ENCODE results near the gene PTPN12. TPM values are rescaled to one million over a fixed set of nuclear protein-coding genes. Genes with fewer than 3 reads are reported as not detected.
"Not testable (repeated sequence)": the region's sequence is repeated elsewhere in the genome, so short reads cannot be mapped to it uniquely, and the experiment has no call there.

The PTPN12 gene
- total and polyA plus RNA-seq, 2 of the 4 experiments (the other 2 are of a cell fraction): 24.7 to 31.0 TPM

GRCh38 chr7:77540402-77540822 is 3.3 kb downstream of the PTPN12 start:
- CTCF ChIA-PET: interaction anchor here (0.6 kb wide), 1 partner anchor 10 kb away, joined by 3 read pairs; no protein-coding TSS in a partner anchor
- POLR2A ChIA-PET (ENCODE audit: unreplicated experiment): no interaction called here
- H3K4me2 ChIP-seq (ENCODE audit: low read depth, low read length): no peak overlapping the region
- peaks cover 60% of the 10 kb centered on the region for H4K20me1 ChIP-seq (ENCODE audit: insufficient read depth, low read length)
- no peak for DNase-seq
- no CpG with 5 or more reads among the region's 4 CpGs for WGBS, 2 experiments (ENCODE audit: extremely low coverage in 2 of 2, insufficient read length in 1 of 2)
- no peak overlapping the region for H4K91ac ChIP-seq (ENCODE audit: insufficient read depth, low read depth, low read length)
- TF ChIP-seq RFX5 (IDR thresholded peaks at IDR 0.05; ENCODE audit: low read depth, low read length) (no peak), CHD1 (IDR thresholded peaks at IDR 0.05; ENCODE audit: low read depth, low read length) (no peak), MAFK (IDR thresholded peaks at IDR 0.05; ENCODE audit: low read depth, low read length) (peak; percentile 56)
- no peak overlapping the region for H3K4me3 ChIP-seq (ENCODE audit: insufficient read depth, low read depth, low read length)
- ATAC-seq (ENCODE audit: low read depth): no peak
- H2BK15ac ChIP-seq (ENCODE audit: low read depth, low read length): no peak overlapping the region
- no peak overlapping the region for H3K27ac ChIP-seq (ENCODE audit: insufficient read depth, low read length)
- dilution Hi-C loops (cut with HindIII; ENCODE audit: low sequenced_read_pairs, unreplicated experiment) (no loop called here), intact Hi-C loops (cut with micrococcal nuclease) (loop anchor here (5.0 to 10.0 kb wide), 2 partner anchors 203 to 286 kb away; no protein-coding TSS in a partner anchor), in situ Hi-C loops (cut with MboI; ENCODE audit: low sequenced_read_pairs) (no loop called here)
- peaks cover 17% of the 10 kb centered on the region for H3K4me1 ChIP-seq (ENCODE audit: control insufficient read depth, insufficient read depth, low read length)
- no peaks in the 10 kb centered on the region for H3K9me3 ChIP-seq (ENCODE audit: control insufficient read depth, insufficient read depth, low read length)
- H2AFZ ChIP-seq (replicated peaks; ENCODE audit: low read length, poor library complexity): no peak overlapping the region
- H2AK5ac ChIP-seq (ENCODE audit: low read depth, low read length): no peak overlapping the region
- no peak overlapping the region for H3K14ac ChIP-seq (replicated peaks; ENCODE audit: low read depth, low read length)
- no peak overlapping the region for H4K5ac ChIP-seq (ENCODE audit: low read depth, low read length)
- peaks cover 17% of the 10 kb centered on the region; the same call in 1 of the 2 replicates for H3K9me1 ChIP-seq (ENCODE audit: insufficient read depth, low read length)
- no peak overlapping the region for H3K23ac ChIP-seq (ENCODE audit: low read depth, low read length)
- no peak overlapping the region for H3K56ac ChIP-seq (ENCODE audit: extremely low read depth, insufficient read depth, low read length)
- H3K27me3 ChIP-seq (ENCODE audit: control insufficient read depth, insufficient read depth, low read length): no peaks in the 10 kb centered on the region
- peak overlapping the region; percentile 42 for H2BK5ac ChIP-seq (ENCODE audit: low read depth, low read length, poor library complexity, severe bottlenecking)
- no peaks in the 10 kb centered on the region for H3K36me3 ChIP-seq (ENCODE audit: control insufficient read depth, insufficient read depth, low read length)
- no TSS peak for BruUV-seq (replicated peaks)
- H3K79me1 ChIP-seq (ENCODE audit: low read depth in 1 of 2, low read length in 2 of 2): peaks cover 0 to 48% of the 10 kb centered on the region in 2 experiments; a peak in 3 of 4 replicates
- H2AK9ac ChIP-seq (replicated peaks; ENCODE audit: low read depth, low read length, poor library complexity): no peak overlapping the region
- H4K8ac ChIP-seq (ENCODE audit: low read depth in 2 of 2, low read length in 2 of 2): no peak overlapping the region
- H2BK120ac ChIP-seq (ENCODE audit: low read depth, low read length): no peak overlapping the region
- H3K4ac ChIP-seq (ENCODE audit: low read depth, low read length): no peak overlapping the region
- H2BK20ac ChIP-seq (ENCODE audit: low read depth, low read length): no peak overlapping the region
- H3K9ac ChIP-seq (ENCODE audit: low read depth, low read length): no peak overlapping the region
- no peak overlapping the region for H3K18ac ChIP-seq (ENCODE audit: low read depth, low read length)

- H3K4me2 ChIP-seq (ENCODE audit: low read depth, low read length): 0 out of 2 replicates have a peak overlapping the region, but pooled peaks have one; percentile 14
- H4K8ac ChIP-seq (ENCODE audit: low read depth in 2 of 2, low read length in 2 of 2); DNase-seq; CTCF ChIA-PET; H2AK5ac ChIP-seq (ENCODE audit: low read depth, low read length); H2BK15ac ChIP-seq (ENCODE audit: low read depth, low read length); H3K4ac ChIP-seq (ENCODE audit: low read depth, low read length); H3K36me3 ChIP-seq (ENCODE audit: control insufficient read depth, insufficient read depth, low read length); H3K27me3 ChIP-seq (ENCODE audit: control insufficient read depth, insufficient read depth, low read length); H3K4me3 ChIP-seq (ENCODE audit: insufficient read depth, low read depth, low read length); H3K56ac ChIP-seq (ENCODE audit: extremely low read depth, insufficient read depth, low read length); H2BK120ac ChIP-seq (ENCODE audit: low read depth, low read length); H3K9ac ChIP-seq (ENCODE audit: low read depth, low read length); H3K14ac ChIP-seq (replicated peaks; ENCODE audit: low read depth, low read length); BruUV-seq (replicated peaks); H2BK5ac ChIP-seq (ENCODE audit: low read depth, low read length, poor library complexity, severe bottlenecking); H2AK9ac ChIP-seq (replicated peaks; ENCODE audit: low read depth, low read length, poor library complexity); H2BK20ac ChIP-seq (ENCODE audit: low read depth, low read length); dilution Hi-C loops (cut with HindIII; ENCODE audit: low sequenced_read_pairs, unreplicated experiment); H3K18ac ChIP-seq (ENCODE audit: low read depth, low read length); ATAC-seq (ENCODE audit: low read depth); H4K91ac ChIP-seq (ENCODE audit: insufficient read depth, low read depth, low read length); H4K5ac ChIP-seq (ENCODE audit: low read depth, low read length); H3K9me3 ChIP-seq (ENCODE audit: control insufficient read depth, insufficient read depth, low read length); H2AFZ ChIP-seq (replicated peaks; ENCODE audit: low read length, poor library complexity); POLR2A ChIA-PET (ENCODE audit: unreplicated experiment); in situ Hi-C loops (cut with MboI; ENCODE audit: low sequenced_read_pairs); H3K27ac ChIP-seq (ENCODE audit: insufficient read depth, low read length): not testable (repeated sequence)
- no CpG with 5 or more reads among the region's 7 CpGs for WGBS, 2 experiments (ENCODE audit: extremely low coverage in 2 of 2, insufficient read length in 1 of 2)
- H3K23ac ChIP-seq (ENCODE audit: low read depth, low read length): peak overlapping the region; percentile 33; the same call in 1 of the 2 replicates
- peaks cover 66% of the 10 kb centered on the region for H4K20me1 ChIP-seq (ENCODE audit: insufficient read depth, low read length)
- H3K4me1 ChIP-seq (ENCODE audit: control insufficient read depth, insufficient read depth, low read length): peaks cover 17% of the 10 kb centered on the region
- H3K9me1 ChIP-seq (ENCODE audit: insufficient read depth, low read length): peaks cover 17% of the 10 kb centered on the region; the same call in 1 of the 2 replicates
- H3K79me1 ChIP-seq (ENCODE audit: low read depth in 1 of 2, low read length in 2 of 2): peaks cover 0 to 42% of the 10 kb centered on the region in 2 experiments; a peak in 3 of 4 replicates
- intact Hi-C loops (cut with micrococcal nuclease): loop anchor here (5.0 to 10.0 kb wide), 2 partner anchors 204 to 286 kb away; no protein-coding TSS in a partner anchor
Measured at GRCh38 chr7:77540993-77541392, 3.9 kb downstream of the PTPN12 start.

Data from IMR-90 (cell line).